H9 (cell line): ENCODE results near the gene TLDC2. TPM values are rescaled to one million over a fixed set of nuclear protein-coding genes. Genes with fewer than 3 reads are reported as not detected.

Experiments used
- DNase-seq: peaks from one replicate; pipeline ENCODE4 v3.0.0-alpha.2; 2017
- H2AFZ ChIP-seq: one replicate; pipeline ENCODE4 v1.6.1; 2013; ENCODE audit warnings: mild to moderate bottlenecking, low read length, control low read depth, moderate library complexity
- H2AK5ac ChIP-seq: 2 replicates; pipeline ENCODE4 v1.6.1; 2013; ENCODE audit warnings: low read length, control low read depth, mixed read lengths; ENCODE audit not compliant: insufficient read length
- H2BK120ac ChIP-seq: one replicate; pipeline ENCODE4 v1.6.1; 2013; ENCODE audit warnings: low read depth, mild to moderate bottlenecking, low read length, control low read depth, inconsistent platforms; ENCODE audit not compliant: poor library complexity, severe bottlenecking
- H2BK12ac ChIP-seq: 2 replicates; pipeline ENCODE4 v1.6.1; 2013; ENCODE audit warnings: low read length, control low read depth, mixed read lengths, low read depth; ENCODE audit not compliant: insufficient read length
- H2BK15ac ChIP-seq: 2 replicates; pipeline ENCODE4 v1.6.1; 2013; ENCODE audit warnings: low read depth, low read length, control low read depth
- H2BK20ac ChIP-seq: one replicate; pipeline ENCODE4 v1.6.1; 2013; ENCODE audit warnings: low read depth, mild to moderate bottlenecking, low read length, control low read depth, inconsistent platforms; ENCODE audit not compliant: poor library complexity, severe bottlenecking
- H2BK5ac ChIP-seq: 2 replicates; pipeline ENCODE4 v1.6.1; 2013; ENCODE audit warnings: low read length, control low read depth, mixed read lengths; ENCODE audit not compliant: insufficient read length
- H3K14ac ChIP-seq: 2 replicates; pipeline ENCODE4 v1.6.1; 2013; ENCODE audit warnings: low read length, control low read depth; ENCODE audit not compliant: insufficient read depth
- H3K18ac ChIP-seq: 2 replicates; pipeline ENCODE4 v1.6.1; 2013; ENCODE audit warnings: low read depth, mild to moderate bottlenecking, mixed read lengths, low read length, control low read depth; ENCODE audit not compliant: insufficient read length
- H3K23ac ChIP-seq: 2 replicates; pipeline ENCODE4 v1.6.1; 2013; ENCODE audit warnings: low read length, control low read depth, mixed read lengths, low read depth; ENCODE audit not compliant: insufficient read length
- H3K23me2 ChIP-seq: 2 replicates; pipeline ENCODE4 v1.6.1; 2013; ENCODE audit warnings: low read depth, mild to moderate bottlenecking, mixed read lengths, low read length, control low read depth; ENCODE audit not compliant: insufficient read length, poor library complexity, severe bottlenecking
- H3K27ac ChIP-seq: 2 replicates; pipeline ENCODE4 v1.5.1; 2013; ENCODE audit warnings: low read length, control low read depth, mixed read lengths, low read depth; ENCODE audit not compliant: insufficient read length
- H3K27me3 ChIP-seq: 2 replicates; pipeline ENCODE4 v1.6.1; 2013; ENCODE audit warnings: low read length, control low read depth, inconsistent platforms; ENCODE audit not compliant: insufficient read depth
- H3K4ac ChIP-seq: 2 replicates; pipeline ENCODE4 v1.6.1; 2013; ENCODE audit warnings: low read depth, mild to moderate bottlenecking, control low read depth, inconsistent platforms, low read length, moderate library complexity
- H3K4me1 ChIP-seq: 2 replicates; pipeline ENCODE4 v1.6.1; 2013; ENCODE audit warnings: low read length, control low read depth, inconsistent platforms; ENCODE audit not compliant: insufficient read depth
- H3K4me2 ChIP-seq: 2 replicates; pipeline ENCODE4 v1.6.1; 2013; ENCODE audit warnings: low read length, control low read depth, mixed read lengths; ENCODE audit not compliant: insufficient read length, insufficient read depth
- H3K56ac ChIP-seq: 2 replicates; pipeline ENCODE4 v1.6.1; 2013; ENCODE audit warnings: low read depth, mild to moderate bottlenecking, mixed read lengths, low read length, control low read depth; ENCODE audit not compliant: insufficient read length
- H3K79me1 ChIP-seq: 2 replicates; pipeline ENCODE4 v1.6.1; 2013; ENCODE audit warnings: low read depth, mild to moderate bottlenecking, moderate library complexity, low read length, control low read depth, inconsistent platforms; ENCODE audit not compliant: insufficient read depth, poor library complexity, severe bottlenecking
- H3K79me2 ChIP-seq: 2 replicates; pipeline ENCODE4 v1.6.1; 2013; ENCODE audit warnings: low read length, control low read depth, inconsistent platforms; ENCODE audit not compliant: insufficient read depth
- H3K9ac ChIP-seq: 2 replicates; pipeline ENCODE4 v1.6.1; 2013; ENCODE audit warnings: low read length, control low read depth, mixed read lengths; ENCODE audit not compliant: insufficient read length; ENCODE audit errors: extremely low read depth
- H3K9me3 ChIP-seq: one replicate; pipeline ENCODE4 v1.6.1; 2013; ENCODE audit warnings: low read depth, low read length, inconsistent platforms; ENCODE audit not compliant: control insufficient read depth
- H3T11ph ChIP-seq: one replicate; pipeline ENCODE4 v1.6.1; 2013; ENCODE audit warnings: mild to moderate bottlenecking, low read length, control low read depth, inconsistent platforms
- H4K20me1 ChIP-seq: one replicate; pipeline ENCODE4 v1.6.1; 2013; ENCODE audit not compliant: control insufficient read depth, insufficient read length, insufficient read depth
- H4K5ac ChIP-seq: 2 replicates; pipeline ENCODE4 v1.6.1; 2013; ENCODE audit warnings: low read depth, mild to moderate bottlenecking, mixed read lengths, low read length, control low read depth; ENCODE audit not compliant: insufficient read length
- H4K8ac ChIP-seq: replicated peaks from 2 replicates; pipeline ENCODE4 v1.6.1; 2013; ENCODE audit warnings: low read length, control low read depth, mixed read lengths, low read depth; ENCODE audit not compliant: insufficient read length
- H4K91ac ChIP-seq: 2 replicates; pipeline ENCODE4 v1.6.1; 2013; ENCODE audit warnings: low read depth, mild to moderate bottlenecking, moderate library complexity, mixed read lengths, low read length, control low read depth; ENCODE audit not compliant: insufficient read length
- H3K27ac Mint-ChIP-seq, 3 experiments: 2 replicates in 2 of 3; 3 replicates in 1 of 3; pipeline ENCODE4 v1.8.0; 2020 to 2021; ENCODE audit warnings: mixed read lengths in 3 of 3, mild to moderate bottlenecking in 1 of 3, moderate library complexity in 1 of 3
- H3K27me3 Mint-ChIP-seq: 2 replicates; pipeline ENCODE4 v1.8.0; 2021; ENCODE audit warnings: low read depth, mild to moderate bottlenecking, moderate library complexity, mixed read lengths
- H3K36me3 Mint-ChIP-seq, 3 experiments: 2 replicates in 2 of 3; 3 replicates in 1 of 3; pipeline ENCODE4 v1.8.0; 2020 to 2021; ENCODE audit warnings: low read depth in 3 of 3, mixed read lengths in 3 of 3; ENCODE audit not compliant: insufficient read depth in 1 of 3
- H3K4me1 Mint-ChIP-seq, 2 experiments: 2 replicates each; pipeline ENCODE4 v1.8.0; 2020; ENCODE audit warnings: mixed read lengths in 2 of 2
- H3K4me3 Mint-ChIP-seq, 2 experiments: 2 replicates in 1 of 2; 3 replicates in 1 of 2; pipeline ENCODE4 v1.8.0; 2020 to 2021; ENCODE audit warnings: mild to moderate bottlenecking in 2 of 2, mixed read lengths in 2 of 2, moderate library complexity in 1 of 2
- H3K9me3 Mint-ChIP-seq, 2 experiments: 2 replicates in 1 of 2; 3 replicates in 1 of 2; pipeline ENCODE4 v1.8.0; 2020; ENCODE audit warnings: mild to moderate bottlenecking in 2 of 2, mixed read lengths in 2 of 2, moderate library complexity in 1 of 2
- WGBS: extraction: QIAGEN DNeasy Blood & Tissue Kit; methylation state at CpG from one replicate; pipeline ENCODE4 v1.1.7; 2013; ENCODE audit warnings: missing lambda C conversion rate, low lambda C conversion rate, mixed read lengths; ENCODE audit not compliant: insufficient read length; ENCODE audit errors: extremely low coverage; 5-methylcytosine and 5-hydroxymethylcytosine counted together
- total RNA-seq: library from RNA; stranded (reverse); gene quantifications from 2 replicates; pipeline ENCODE4 v1.2.1, GENCODE V29; 2021
- TF ChIP-seq, protein P1 (sequence below): fragments of 200-600 bp; sonication (generic); conservative IDR thresholded peaks from 3 replicates; pipeline ENCODE4 v1.8.0; 2021; ENCODE audit warnings: antibody characterized with exemption, mild to moderate bottlenecking

The TLDC2 gene
- total RNA-seq, 1 experiment from 2014 or later, result 0.11 TPM

DNA sequence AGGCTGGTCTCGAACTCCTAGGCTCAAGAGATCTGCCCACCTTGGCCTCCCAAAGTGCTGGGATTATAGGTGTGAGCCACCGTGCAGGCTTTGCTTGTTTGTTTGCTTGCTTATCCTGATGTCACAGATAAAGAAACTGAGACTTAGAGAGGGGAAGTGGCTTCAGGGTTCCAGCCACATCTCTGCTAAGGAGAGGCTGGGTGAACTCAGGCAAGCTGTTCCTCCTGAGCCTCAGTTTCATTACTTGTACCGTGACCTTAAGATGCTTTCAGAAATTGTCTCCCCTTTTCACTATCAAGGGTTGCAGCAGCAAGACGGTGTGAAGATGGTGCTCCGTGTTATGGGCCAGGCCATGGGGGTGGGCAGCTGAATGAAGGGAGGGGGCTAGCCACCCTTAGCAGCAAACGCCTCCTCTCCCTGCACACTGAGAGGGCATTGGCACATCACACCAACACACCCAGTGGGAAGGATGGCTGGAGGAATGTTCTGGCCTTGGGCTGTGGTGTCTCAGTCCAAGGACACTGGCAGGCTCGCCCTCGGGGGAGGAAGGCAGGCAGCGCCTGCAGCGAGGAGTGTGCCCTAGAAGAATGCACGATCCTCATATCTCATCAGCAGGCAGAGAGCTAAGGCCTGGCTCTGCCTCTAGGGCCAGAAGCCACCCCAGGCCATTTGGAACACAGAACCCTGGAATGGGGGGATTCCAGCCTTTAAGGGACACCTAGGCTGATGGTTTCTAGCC lies 48.2 kb upstream of the TLDC2 start:
- Histone ChIP-seq H2BK120ac (no peak overlapping the region), H3K23me2 (no peaks in the 10 kb centered on the region), H2BK5ac (no peak overlapping the region), H3K27ac (no peak overlapping the region), H3K79me1 (no peaks in the 10 kb centered on the region), H3K14ac (no peak overlapping the region), H3K9ac (no peak overlapping the region), H3K18ac (no peak overlapping the region), H4K20me1 (no peaks in the 10 kb centered on the region), H3K23ac (no peak overlapping the region), H4K91ac (no peak overlapping the region), H3K56ac (no peak overlapping the region), H3K4me2 (no peak overlapping the region), H3T11ph (no peak overlapping the region), H3K79me2 (no peaks in the 10 kb centered on the region), H2BK15ac (no peak overlapping the region), H4K8ac (no peak overlapping the region), H3K4ac (no peak overlapping the region), H3K9me3 (no peaks in the 10 kb centered on the region), H3K27me3 (no peaks in the 10 kb centered on the region), H2AK5ac (no peak overlapping the region), H4K5ac (no peak overlapping the region), H3K4me1 (no peaks in the 10 kb centered on the region), H2BK20ac (no peak overlapping the region), H2BK12ac (no peak overlapping the region), H2AFZ (no peak overlapping the region)
- no CpG with 5 or more reads among the region's 11 CpGs for WGBS
- no peak for DNase-seq
- H3K36me3 Mint-ChIP-seq, result peaks cover 15 to 46% (median 37%) of the 10 kb centered on the region in 3 experiments
- H3K27me3 Mint-ChIP-seq, result no peaks in the 10 kb centered on the region
- peak overlapping the region in 1 of 3 experiments; percentile 74; a peak in 1 of 7 replicates for H3K27ac Mint-ChIP-seq
- H3K9me3 Mint-ChIP-seq, result no peaks in the 10 kb centered on the region
- TF ChIP-seq, protein P1, sequence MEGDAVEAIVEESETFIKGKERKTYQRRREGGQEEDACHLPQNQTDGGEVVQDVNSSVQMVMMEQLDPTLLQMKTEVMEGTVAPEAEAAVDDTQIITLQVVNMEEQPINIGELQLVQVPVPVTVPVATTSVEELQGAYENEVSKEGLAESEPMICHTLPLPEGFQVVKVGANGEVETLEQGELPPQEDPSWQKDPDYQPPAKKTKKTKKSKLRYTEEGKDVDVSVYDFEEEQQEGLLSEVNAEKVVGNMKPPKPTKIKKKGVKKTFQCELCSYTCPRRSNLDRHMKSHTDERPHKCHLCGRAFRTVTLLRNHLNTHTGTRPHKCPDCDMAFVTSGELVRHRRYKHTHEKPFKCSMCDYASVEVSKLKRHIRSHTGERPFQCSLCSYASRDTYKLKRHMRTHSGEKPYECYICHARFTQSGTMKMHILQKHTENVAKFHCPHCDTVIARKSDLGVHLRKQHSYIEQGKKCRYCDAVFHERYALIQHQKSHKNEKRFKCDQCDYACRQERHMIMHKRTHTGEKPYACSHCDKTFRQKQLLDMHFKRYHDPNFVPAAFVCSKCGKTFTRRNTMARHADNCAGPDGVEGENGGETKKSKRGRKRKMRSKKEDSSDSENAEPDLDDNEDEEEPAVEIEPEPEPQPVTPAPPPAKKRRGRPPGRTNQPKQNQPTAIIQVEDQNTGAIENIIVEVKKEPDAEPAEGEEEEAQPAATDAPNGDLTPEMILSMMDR, result no peak
- no peak overlapping the region for H3K4me3 Mint-ChIP-seq
- peaks cover 2 to 7% of the 10 kb centered on the region in 2 experiments; a peak in 1 of 4 replicates for H3K4me1 Mint-ChIP-seq
